Left lobe of liver (tissue), 2 donors: ENCODE data around the gene OR2T6. TPM values are rescaled to one million over a fixed set of nuclear protein-coding genes. Genes with fewer than 3 reads are reported as not detected.
"Not testable (repeated sequence)": the region's sequence is repeated elsewhere in the genome, so short reads cannot be mapped to it uniquely, and the experiment has no call there.

Source experiments
- ATAC-seq: fragments of 200-7000 bp; cut with Tn5 transposase; one replicate; pipeline ENCODE4 v1.9.1; 2020; ENCODE audit warnings: mild to moderate bottlenecking, moderate library complexity
- DNase-seq: peaks from one replicate; pipeline ENCODE4 v3.0.0-alpha.2; 2020; ENCODE audit warnings: low spot score
- total RNA-seq: library from RNA; stranded (reverse); gene quantifications from one replicate; pipeline ENCODE4 v1.2.1, GENCODE V29; 2021
- donor health status: DM: no; HTN: no; CAD: no; lungs with moderate emphysema.
- donor health status: DM: no; HTN: yes; CAD: no.

OR2T6 gene
- total RNA-seq, 1 donor from 2014 or later, result not detected

DNA sequence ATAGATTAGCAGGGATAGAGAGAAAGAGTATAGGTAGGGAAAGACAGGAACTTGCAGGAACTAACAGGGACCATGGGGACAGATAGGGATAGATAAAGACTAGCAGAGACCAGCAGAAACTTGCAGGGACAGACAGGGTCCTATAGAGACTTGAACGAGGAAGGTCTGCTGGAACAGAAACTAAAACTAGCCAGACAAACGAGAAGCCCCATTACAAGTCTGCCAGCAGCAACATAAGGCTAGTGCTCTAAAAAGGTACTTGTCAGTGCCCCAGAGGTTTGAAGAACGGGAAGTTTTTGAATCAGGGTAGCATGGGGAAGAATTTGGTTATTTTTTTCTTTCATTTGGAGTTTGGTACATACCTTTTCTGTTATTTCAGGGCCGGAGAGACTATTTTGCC lies 56.7 kb downstream of the OR2T6 start:
- not testable (repeated sequence) for ATAC-seq

DNA sequence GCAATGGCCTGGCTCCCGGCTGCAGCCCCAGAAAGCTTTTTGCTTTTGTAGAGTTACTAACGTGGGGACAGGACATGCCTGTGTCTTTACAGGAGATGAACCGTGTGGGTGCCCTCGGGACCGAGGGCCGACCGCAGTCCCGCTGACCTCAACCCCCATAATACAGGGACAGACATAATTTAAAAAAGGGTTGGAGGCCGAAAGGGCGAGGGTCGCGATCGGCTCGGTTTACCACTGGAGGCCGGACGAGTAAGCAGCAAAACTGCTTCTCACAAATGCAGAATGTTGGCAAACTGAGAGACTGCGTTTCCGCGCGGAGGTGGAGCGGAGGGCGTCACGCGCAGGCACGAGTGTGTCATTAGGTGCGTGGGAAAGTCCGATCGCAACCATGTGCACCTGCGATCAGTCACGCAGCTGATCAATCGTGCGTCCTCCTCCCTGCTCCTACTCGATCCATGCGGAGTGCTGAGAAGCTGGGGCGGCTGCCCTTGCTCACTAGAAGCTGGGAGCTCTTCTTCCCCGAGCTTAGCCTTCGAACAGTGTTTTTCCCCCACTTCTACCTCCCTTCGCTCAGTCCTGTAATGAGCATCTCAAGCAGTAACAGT lies 58.4 kb downstream of the OR2T6 start:
- ATAC-seq, DNase-seq: not testable (repeated sequence)

More for the DNA sequence above, 56.7 kb downstream of the OR2T6 start:
- not testable (repeated sequence) for DNase-seq

DNA sequence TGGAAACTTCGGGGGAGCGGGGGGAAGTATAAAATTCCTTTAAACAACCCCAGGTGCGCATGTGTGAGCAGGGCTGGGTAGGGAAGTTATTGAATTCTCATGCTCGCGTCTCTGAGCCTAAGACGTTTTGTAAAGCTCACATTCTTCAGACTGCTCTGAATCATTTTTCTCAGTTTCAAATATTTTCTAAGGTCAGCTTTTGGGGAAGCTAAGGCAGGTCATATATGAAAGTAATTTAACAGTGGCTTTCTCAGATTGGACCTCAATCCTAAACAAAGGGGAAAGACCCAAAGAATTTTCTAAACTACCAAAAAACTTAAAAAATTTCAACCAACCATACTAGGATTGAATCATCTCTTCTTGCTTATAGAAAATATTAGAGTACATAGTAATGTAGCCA lies 59.4 kb downstream of the OR2T6 start:
- not testable (repeated sequence) for DNase-seq, ATAC-seq

DNA sequence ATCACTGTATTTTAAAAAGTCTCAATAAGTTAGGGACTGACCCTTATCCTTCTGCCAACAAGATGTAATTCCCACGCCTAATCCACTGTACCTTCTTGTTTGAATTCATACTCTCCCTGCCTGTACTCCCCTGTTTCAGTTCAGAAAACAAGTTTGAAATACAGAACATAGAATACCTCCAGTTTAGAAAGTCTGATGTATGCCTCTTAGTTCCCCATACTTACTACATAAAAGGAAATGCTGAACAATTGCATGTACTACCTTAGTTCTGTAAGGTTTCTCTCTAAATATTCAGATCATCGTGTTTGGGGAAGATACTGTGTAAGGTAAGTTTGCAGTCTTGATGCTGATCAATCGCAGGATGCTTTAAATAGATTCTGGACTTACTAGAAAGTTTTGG lies 60.8 kb downstream of the OR2T6 start:
- DNase-seq, ATAC-seq: not testable (repeated sequence)

DNA sequence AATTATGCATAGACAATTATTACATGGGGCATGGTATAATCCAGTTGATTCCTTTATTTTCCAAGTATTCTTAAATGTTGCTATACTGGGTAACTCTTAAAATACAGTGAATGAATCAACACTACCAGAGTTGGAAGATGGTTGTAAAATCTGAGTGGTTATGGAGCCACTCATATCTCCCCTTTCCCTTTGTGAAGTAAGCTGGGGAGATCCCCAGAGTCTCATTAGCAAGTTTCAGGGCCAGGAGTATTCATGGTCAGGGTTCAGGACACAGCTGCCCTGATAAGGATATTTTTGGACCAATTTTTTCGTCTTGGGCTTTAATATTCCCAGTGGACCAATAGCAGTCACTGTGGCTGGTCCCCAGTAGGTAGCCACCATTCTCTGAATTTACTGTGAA lies 63.1 kb downstream of the OR2T6 start:
- not testable (repeated sequence) for DNase-seq, ATAC-seq

DNA sequence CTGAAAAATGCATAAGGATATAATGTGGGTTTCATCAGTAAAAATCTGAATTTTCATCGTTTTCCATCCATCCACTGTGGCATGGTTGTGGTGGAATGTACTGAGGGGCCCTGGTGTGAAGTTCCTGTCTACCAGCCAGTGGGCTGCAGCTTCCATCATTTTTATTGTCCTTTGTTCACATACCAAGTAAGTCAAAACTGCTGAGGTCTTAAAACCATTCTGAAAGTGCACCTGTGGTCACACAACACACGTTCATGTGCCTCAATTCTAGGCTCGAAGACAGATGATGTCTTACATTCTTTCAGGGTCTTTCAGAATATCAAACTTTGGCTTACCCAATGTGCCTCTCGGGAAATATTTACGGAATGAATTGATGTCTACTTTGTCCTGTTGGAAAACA lies 63.7 kb downstream of the OR2T6 start:
- not testable (repeated sequence) for DNase-seq, ATAC-seq

Other genes starting within 250 kb of the OR2T6 start
- gene OR2M5, start 230.6 kb upstream of the OR2T6 start, total RNA-seq, result not detected
- not detected for gene OR2M2, start 200.9 kb upstream of the OR2T6 start, total RNA-seq
- gene OR2M3, start 178.5 kb upstream of the OR2T6 start, total RNA-seq, result not detected
- not detected for gene OR2M4, start 144.3 kb upstream of the OR2T6 start, total RNA-seq
- gene OR2T33, start 97.8 kb upstream of the OR2T6 start, total RNA-seq, result not detected
- not detected for gene OR2T12, start 72.3 kb upstream of the OR2T6 start, total RNA-seq
- gene OR2M7, start 51.2 kb upstream of the OR2T6 start, total RNA-seq, result not detected
- not detected for gene OR14C36, start 27.0 kb upstream of the OR2T6 start, total RNA-seq
- not detected for gene OR2T4, start 14.1 kb upstream of the OR2T6 start, total RNA-seq
- not detected for gene OR2T1, start 27.3 kb downstream of the OR2T6 start, total RNA-seq
- gene OR2T2, start 69.9 kb downstream of the OR2T6 start, total RNA-seq, result not detected
- not detected for gene OR2T3, start 97.6 kb downstream of the OR2T6 start, total RNA-seq
- gene OR2T5, start 112.8 kb downstream of the OR2T6 start, total RNA-seq, result not detected
- gene OR2G6, start 132.3 kb downstream of the OR2T6 start, total RNA-seq, result not detected
- not detected for gene OR2T29, start 187.0 kb downstream of the OR2T6 start, total RNA-seq
- gene OR2T34, start 199.0 kb downstream of the OR2T6 start, total RNA-seq, result not detected
- not detected for gene OR2T10, start 222.0 kb downstream of the OR2T6 start, total RNA-seq